Kidney epithelial cell (primary cell): ENCODE results near the gene MRPL14. TPM values are rescaled to one million over a fixed set of nuclear protein-coding genes. Genes with fewer than 3 reads are reported as not detected.

Experiments used
- DNase-seq: peaks from one replicate; pipeline ENCODE4 v3.0.0-alpha.2; 2010; ENCODE audit warnings: low read depth
- H3K27me3 ChIP-seq: 2 replicates; pipeline ENCODE4 v1.6.0; 2011; ENCODE audit warnings: low read length; ENCODE audit not compliant: control insufficient read depth, insufficient read depth
- H3K36me3 ChIP-seq: 2 replicates; pipeline ENCODE4 v1.5.1; 2011; ENCODE audit warnings: low read length; ENCODE audit not compliant: control insufficient read depth, insufficient read depth
- H3K4me3 ChIP-seq: 2 replicates; pipeline ENCODE4 v1.5.1; 2011; ENCODE audit warnings: low read depth, mild to moderate bottlenecking, control low read depth, low read length
- total RNA-seq: library from RNA; depleted of rRNA; stranded (reverse); fragments of >200 nt; gene quantifications from 2 replicates; pipeline ENCODE4 v1.2.3, GENCODE V29; 2015
- TF ChIP-seq, protein P1 (sequence below): IDR thresholded peaks from 2 replicates; pipeline ENCODE4 v1.5.1; 2011; ENCODE audit warnings: mild to moderate bottlenecking, moderate library complexity, low read length, control low read depth, inconsistent platforms; ENCODE audit not compliant: insufficient read depth, poor library complexity, severe bottlenecking

MRPL14 gene
- total RNA-seq, 1 donor from 2014 or later = 98.5 TPM

DNA sequence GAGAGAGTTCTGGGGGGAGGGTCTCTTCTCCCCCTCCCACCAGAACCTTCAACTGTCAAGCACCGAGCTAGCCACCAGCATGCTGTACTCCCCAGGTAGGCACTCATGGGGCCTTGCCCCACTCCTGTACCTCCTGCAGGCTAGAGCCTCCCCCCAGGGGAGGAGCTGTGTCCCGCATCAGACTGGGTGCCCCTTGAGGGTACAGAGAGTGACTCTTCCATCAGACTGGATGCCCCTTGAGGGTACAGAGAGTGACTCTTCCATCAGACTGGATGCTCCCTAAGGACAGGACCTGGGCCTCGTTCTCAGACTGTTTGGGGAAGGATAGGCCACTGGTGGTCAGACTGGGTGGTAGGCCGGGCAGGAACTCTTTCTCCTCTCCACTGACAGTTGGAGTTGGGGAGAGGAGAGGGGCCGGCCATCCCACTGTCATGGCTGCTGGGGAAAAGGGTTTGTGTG, 31.5 kb upstream of the MRPL14 start, which contains the start of gene CAPN11:
CAPN11 (plus strand) TSS at position 51 of the 459 bp plus-strand sequence; CDS start at position 80, 29 bp downstream.
- no peak for DNase-seq
- Histone ChIP-seq H3K27me3 (no peaks in the 10 kb centered on the region), H3K36me3 (no peaks in the 10 kb centered on the region), H3K4me3 (no peak within 1 kb of the TSS)
- TF ChIP-seq, protein P1, sequence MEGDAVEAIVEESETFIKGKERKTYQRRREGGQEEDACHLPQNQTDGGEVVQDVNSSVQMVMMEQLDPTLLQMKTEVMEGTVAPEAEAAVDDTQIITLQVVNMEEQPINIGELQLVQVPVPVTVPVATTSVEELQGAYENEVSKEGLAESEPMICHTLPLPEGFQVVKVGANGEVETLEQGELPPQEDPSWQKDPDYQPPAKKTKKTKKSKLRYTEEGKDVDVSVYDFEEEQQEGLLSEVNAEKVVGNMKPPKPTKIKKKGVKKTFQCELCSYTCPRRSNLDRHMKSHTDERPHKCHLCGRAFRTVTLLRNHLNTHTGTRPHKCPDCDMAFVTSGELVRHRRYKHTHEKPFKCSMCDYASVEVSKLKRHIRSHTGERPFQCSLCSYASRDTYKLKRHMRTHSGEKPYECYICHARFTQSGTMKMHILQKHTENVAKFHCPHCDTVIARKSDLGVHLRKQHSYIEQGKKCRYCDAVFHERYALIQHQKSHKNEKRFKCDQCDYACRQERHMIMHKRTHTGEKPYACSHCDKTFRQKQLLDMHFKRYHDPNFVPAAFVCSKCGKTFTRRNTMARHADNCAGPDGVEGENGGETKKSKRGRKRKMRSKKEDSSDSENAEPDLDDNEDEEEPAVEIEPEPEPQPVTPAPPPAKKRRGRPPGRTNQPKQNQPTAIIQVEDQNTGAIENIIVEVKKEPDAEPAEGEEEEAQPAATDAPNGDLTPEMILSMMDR = no peak

DNA sequence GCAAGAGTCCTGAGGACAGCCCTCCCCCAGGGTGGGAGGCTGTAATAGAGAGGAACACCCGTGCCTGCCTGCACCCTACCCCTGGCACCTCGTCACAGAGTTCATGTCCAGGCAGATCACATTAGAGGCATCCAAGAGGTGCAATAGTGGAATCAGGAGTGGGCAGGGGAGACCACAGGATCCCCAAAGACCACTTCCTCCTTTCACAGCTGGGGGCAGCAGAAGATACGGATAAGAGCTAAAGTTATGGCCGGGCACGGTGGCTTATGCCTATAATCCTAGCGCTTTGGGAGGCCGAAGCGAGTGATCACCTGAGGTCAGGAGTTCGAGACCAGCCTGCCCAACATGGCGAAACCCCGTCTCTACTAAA, 29.9 kb upstream of the MRPL14 start:
- Histone ChIP-seq H3K36me3 (no peaks in the 10 kb centered on the region), H3K4me3 (no peak overlapping the region), H3K27me3 (no peaks in the 10 kb centered on the region)
- TF ChIP-seq, protein P1 = no peak
- no peak for DNase-seq

DNA sequence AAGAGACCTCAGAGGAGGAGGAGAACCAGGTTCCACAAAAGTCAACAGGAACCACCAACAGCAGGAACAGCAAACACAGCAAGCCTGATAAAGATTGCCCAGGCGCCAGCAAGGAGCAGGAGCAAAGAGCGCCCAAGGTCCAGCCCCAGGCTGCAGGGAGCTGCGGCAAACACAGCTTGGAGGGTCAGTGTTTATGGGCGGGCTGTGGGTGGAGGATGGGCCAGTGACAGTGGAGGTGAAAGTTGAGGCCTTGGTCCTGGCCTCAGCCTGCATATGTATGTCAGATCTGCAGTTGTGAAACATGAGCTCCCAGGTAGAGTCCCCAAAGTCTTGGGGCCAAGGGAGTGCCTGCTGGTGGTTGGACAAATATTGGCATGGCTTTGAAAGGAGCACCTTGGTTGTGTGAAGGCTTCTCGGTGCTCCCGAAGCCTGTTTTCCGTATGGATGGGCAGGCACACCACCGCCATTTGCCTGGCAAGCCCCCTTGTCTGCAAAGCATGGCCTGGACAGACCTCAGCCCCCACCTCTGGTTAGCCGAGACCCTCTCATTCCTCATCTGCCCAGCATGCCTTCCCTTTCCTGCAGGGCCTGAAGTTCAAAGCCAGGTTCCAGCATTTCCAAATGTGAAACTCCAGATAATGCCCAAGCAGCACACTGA, 29.4 kb upstream of the MRPL14 start:
- DNase-seq = no peak
- Histone ChIP-seq H3K4me3 (no peak overlapping the region), H3K27me3 (no peaks in the 10 kb centered on the region), H3K36me3 (no peaks in the 10 kb centered on the region)
- TF ChIP-seq, protein P1 = no peak

DNA sequence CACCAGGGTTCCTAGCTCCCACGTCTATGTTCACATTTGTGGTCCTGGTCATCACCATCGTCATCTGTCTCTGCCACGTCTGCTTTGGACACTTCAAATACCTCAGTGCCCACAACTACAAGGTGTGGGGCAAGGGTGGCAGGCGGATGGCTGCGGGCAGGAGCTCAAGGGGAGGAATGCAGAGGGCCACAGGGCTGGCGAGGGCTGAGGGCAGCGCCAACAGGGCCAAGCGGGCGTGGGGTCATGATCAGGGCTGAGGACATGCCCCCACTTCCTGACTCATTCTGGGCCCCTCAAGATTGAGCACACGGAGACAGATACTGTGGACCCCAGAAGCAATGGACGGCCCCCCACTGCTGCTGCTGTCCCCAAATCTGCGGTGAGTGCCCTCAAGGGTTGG, 26.8 kb upstream of the MRPL14 start:
- no peaks in the 10 kb centered on the region for H3K36me3 ChIP-seq
- TF ChIP-seq, protein P1 = no peak
- H3K27me3 ChIP-seq = no peaks in the 10 kb centered on the region
- DNase-seq = no peak
- no peak overlapping the region for H3K4me3 ChIP-seq

DNA sequence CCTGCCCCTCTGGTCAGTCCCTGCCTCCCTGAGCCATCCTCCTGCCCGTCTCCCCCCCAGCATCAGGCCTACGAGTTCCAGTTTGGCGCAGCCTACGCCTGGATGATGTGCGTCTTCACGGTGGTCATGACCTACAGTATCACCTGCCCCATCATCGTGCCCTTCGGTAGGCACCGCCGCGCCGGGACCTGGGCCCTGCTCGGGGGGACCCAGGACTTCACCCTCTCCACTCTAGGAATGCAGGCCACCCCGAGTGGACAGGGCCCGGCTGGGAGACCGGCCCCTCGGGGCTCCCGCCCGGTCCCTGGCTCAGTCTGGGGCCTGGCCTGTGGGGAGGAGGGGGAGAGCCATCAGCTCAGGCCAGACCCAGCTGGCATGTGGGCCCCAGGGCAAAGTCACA, 25.3 kb upstream of the MRPL14 start:
- no peak for DNase-seq
- Histone ChIP-seq H3K4me3 (no peak overlapping the region), H3K36me3 (peaks cover 1% of the 10 kb centered on the region), H3K27me3 (no peaks in the 10 kb centered on the region)
- TF ChIP-seq, protein P1 = no peak

DNA sequence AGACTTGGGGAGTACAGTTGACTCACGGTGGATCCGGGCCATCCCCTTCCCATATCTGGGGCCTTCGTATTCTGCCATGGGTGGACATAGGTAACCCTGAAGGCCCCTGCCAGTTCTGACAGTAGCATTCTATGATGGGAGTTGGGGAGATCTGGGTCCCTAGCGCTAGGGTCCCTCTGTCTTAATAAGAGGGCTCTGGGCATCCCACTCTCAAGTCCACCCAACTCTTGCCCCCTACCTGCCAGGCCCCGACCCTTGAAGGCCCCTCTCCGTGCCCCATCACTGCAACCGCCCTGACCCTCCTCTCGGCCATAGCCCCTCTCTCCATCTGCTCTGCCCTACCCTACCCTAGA, 24.8 kb upstream of the MRPL14 start:
- TF ChIP-seq, protein P1 = no peak
- H3K36me3 ChIP-seq = peaks cover 1% of the 10 kb centered on the region

More for the DNA sequence above, 24.8 kb upstream of the MRPL14 start:
- no peaks in the 10 kb centered on the region for H3K27me3 ChIP-seq
- no peak for DNase-seq
- H3K4me3 ChIP-seq = no peak overlapping the region
